ENCODE data around the gene SIGLEC6. TPM values are rescaled to one million over a fixed set of nuclear protein-coding genes. Genes with fewer than 3 reads are reported as not detected.

The SIGLEC6 gene
- total RNA-seq, 1 experiment from 2014 or later = 0.37 TPM

GRCh38 chr19:51530616-51531015 lies 854 bp downstream of the SIGLEC6 start (continued):
- TF ChIP-seq ARID4B (CRISPR knock-in tag; IDR thresholded peaks at IDR 0.05; ENCODE audit: borderline replicate concordance) = no peak
- no peak for TF ChIP-seq MYBL2 (CRISPR knock-in tag; IDR thresholded peaks at IDR 0.05)
- TF ChIP-seq PREB (CRISPR knock-in tag; IDR thresholded peaks at IDR 0.05; ENCODE audit: borderline replicate concordance) = no peak
- TF ChIP-seq CREM (CRISPR knock-in tag; IDR thresholded peaks at IDR 0.05) = no peak
- no peak for TF ChIP-seq JAZF1 (CRISPR knock-in tag; IDR thresholded peaks at IDR 0.05)
- TF ChIP-seq ZNF232 (CRISPR knock-in tag; IDR thresholded peaks at IDR 0.05) = no peak

- Mint-ChIP-seq H3K27ac (no peak overlapping the region), H3K4me3 (no peak overlapping the region), H3K27me3 (ENCODE audit: low read depth) (peaks cover 46% of the 10 kb centered on the region), H3K4me1 (peaks cover 9% of the 10 kb centered on the region), H3K36me3 (no peaks in the 10 kb centered on the region), H3K9me3 (peaks cover 3% of the 10 kb centered on the region; the same call in 1 of the 2 replicates)
- TF ChIP-seq HMGA2 (CRISPR knock-in tag; IDR thresholded peaks at IDR 0.05) (no peak), ATF1 (CRISPR knock-in tag; IDR thresholded peaks at IDR 0.05) (no peak), PRRX2 (CRISPR knock-in tag; IDR thresholded peaks at IDR 0.05) (no peak)
- ATAC-seq (no peak), DNase-seq (ENCODE audit: low spot score) (no peak)
- ChIA-PET CTCF (interaction anchor here (0.6 kb wide), 1 partner anchor 1258 kb away, joined by 7 read pairs; no protein-coding TSS in a partner anchor), POLR2A (no interaction called here)
Measured at GRCh38 chr19:51529301-51529700, 2.2 kb downstream of the SIGLEC6 start.

- Mint-ChIP-seq H3K9me3 (peaks cover 12% of the 10 kb centered on the region), H3K36me3 (no peaks in the 10 kb centered on the region), H3K4me3 (no peak overlapping the region), H3K27me3 (ENCODE audit: low read depth) (peaks cover 37% of the 10 kb centered on the region), H3K4me1 (no peaks in the 10 kb centered on the region), H3K27ac (no peak overlapping the region)
- TF ChIP-seq FOXJ3 (CRISPR knock-in tag; IDR thresholded peaks at IDR 0.05; ENCODE audit: borderline replicate concordance) (no peak), RORB (CRISPR knock-in tag; IDR thresholded peaks at IDR 0.05) (no peak), JUN (CRISPR knock-in tag; IDR thresholded peaks at IDR 0.05) (no peak)
- ATAC-seq (no peak), DNase-seq (ENCODE audit: low spot score) (no peak)
- POLR2A ChIA-PET = no interaction called here
- CTCF ChIA-PET = interaction anchor here (0.9 to 1.7 kb wide), 5 partner anchors 10 to 135 kb away, joined by 3 to 4 read pairs (median 3); no protein-coding TSS in a partner anchor
Measured at GRCh38 chr19:51525651-51526050, 5.8 kb downstream of the SIGLEC6 start.

GRCh38 chr19:51524666-51525264 lies 6.7 kb downstream of the SIGLEC6 start:
- Mint-ChIP-seq H3K9me3 (peaks cover 12% of the 10 kb centered on the region), H3K4me1 (no peaks in the 10 kb centered on the region), H3K27me3 (ENCODE audit: low read depth) (peaks cover 33% of the 10 kb centered on the region), H3K27ac (no peak overlapping the region), H3K36me3 (no peaks in the 10 kb centered on the region), H3K4me3 (no peak overlapping the region)
- ATAC-seq = no peak
- DNase-seq (ENCODE audit: low spot score) = no peak
- TF ChIP-seq MAX (CRISPR knock-in tag; IDR thresholded peaks at IDR 0.05) (no peak), FOXP4 (CRISPR knock-in tag; IDR thresholded peaks at IDR 0.05) (no peak)
- CTCF ChIA-PET = interaction anchor here (1.0 to 1.5 kb wide), 4 partner anchors 51 to 136 kb away, joined by 3 to 4 read pairs (median 4); no protein-coding TSS in a partner anchor
- POLR2A ChIA-PET = no interaction called here

Measured in WTC11 (cell line).